WERI-Rb-1 (cell line): ENCODE measurements around the gene RELN.

Experiments used
- DNase-seq: peaks from one replicate; pipeline ENCODE4 v3.0.0-alpha.2; 2020
- H3K27ac ChIP-seq: fragments of 250-450 bp; sonication (Bioruptor Pico); 2 replicates; pipeline ENCODE4 v1.5.1; 2020; ENCODE audit warnings: mild to moderate bottlenecking, moderate library complexity
- H3K27me3 ChIP-seq: fragments of 250-450 bp; sonication (Bioruptor Pico); 2 replicates; pipeline ENCODE4 v1.5.1; 2021; ENCODE audit warnings: mild to moderate bottlenecking, low read depth, moderate library complexity; ENCODE audit not compliant: insufficient read depth, severe bottlenecking
- H3K36me3 ChIP-seq: fragments of 250-450 bp; sonication (Bioruptor Pico); 2 replicates; pipeline ENCODE4 v1.5.1; 2020; ENCODE audit warnings: mild to moderate bottlenecking, moderate library complexity
- H3K4me3 ChIP-seq: 2 replicates; pipeline ENCODE4 v1.5.1; 2011; ENCODE audit warnings: low read depth, mild to moderate bottlenecking, control low read depth, low read length
- H3K9me3 ChIP-seq: fragments of 250-450 bp; sonication (Bioruptor Pico); 2 replicates; pipeline ENCODE4 v1.5.1; 2021; ENCODE audit warnings: mild to moderate bottlenecking, moderate library complexity; ENCODE audit not compliant: severe bottlenecking
- TF ChIP-seq, protein P1 (sequence below): IDR thresholded peaks from 2 replicates; pipeline ENCODE4 v1.5.1; 2011; ENCODE audit warnings: low read depth, mild to moderate bottlenecking, control low read depth, inconsistent platforms, low read length

RELN gene

GRCh38 chr7:103985565-103986126, 3.8 kb downstream of the RELN start:
- Histone ChIP-seq H3K36me3 (no peaks in the 10 kb centered on the region), H3K27me3 (peaks cover 12% of the 10 kb centered on the region), H3K4me3 (no peak overlapping the region), H3K27ac (no peak overlapping the region), H3K9me3 (no peaks in the 10 kb centered on the region)
- TF ChIP-seq, protein P1, sequence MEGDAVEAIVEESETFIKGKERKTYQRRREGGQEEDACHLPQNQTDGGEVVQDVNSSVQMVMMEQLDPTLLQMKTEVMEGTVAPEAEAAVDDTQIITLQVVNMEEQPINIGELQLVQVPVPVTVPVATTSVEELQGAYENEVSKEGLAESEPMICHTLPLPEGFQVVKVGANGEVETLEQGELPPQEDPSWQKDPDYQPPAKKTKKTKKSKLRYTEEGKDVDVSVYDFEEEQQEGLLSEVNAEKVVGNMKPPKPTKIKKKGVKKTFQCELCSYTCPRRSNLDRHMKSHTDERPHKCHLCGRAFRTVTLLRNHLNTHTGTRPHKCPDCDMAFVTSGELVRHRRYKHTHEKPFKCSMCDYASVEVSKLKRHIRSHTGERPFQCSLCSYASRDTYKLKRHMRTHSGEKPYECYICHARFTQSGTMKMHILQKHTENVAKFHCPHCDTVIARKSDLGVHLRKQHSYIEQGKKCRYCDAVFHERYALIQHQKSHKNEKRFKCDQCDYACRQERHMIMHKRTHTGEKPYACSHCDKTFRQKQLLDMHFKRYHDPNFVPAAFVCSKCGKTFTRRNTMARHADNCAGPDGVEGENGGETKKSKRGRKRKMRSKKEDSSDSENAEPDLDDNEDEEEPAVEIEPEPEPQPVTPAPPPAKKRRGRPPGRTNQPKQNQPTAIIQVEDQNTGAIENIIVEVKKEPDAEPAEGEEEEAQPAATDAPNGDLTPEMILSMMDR, result no peak
- no peak for DNase-seq

- Histone ChIP-seq H3K27me3 (peaks cover 12% of the 10 kb centered on the region), H3K4me3 (no peak overlapping the region), H3K27ac (no peak overlapping the region), H3K36me3 (no peaks in the 10 kb centered on the region), H3K9me3 (no peaks in the 10 kb centered on the region)
- DNase-seq, result no peak
- TF ChIP-seq, protein P1, result no peak
These were observed 5.4 kb downstream of the RELN start for GRCh38 chr7:103984050-103984449.

GRCh38 chr7:103983201-103983977, 6.1 kb downstream of the RELN start:
- Histone ChIP-seq H3K9me3 (no peaks in the 10 kb centered on the region), H3K4me3 (no peak overlapping the region), H3K27me3 (peaks cover 5% of the 10 kb centered on the region), H3K36me3 (no peaks in the 10 kb centered on the region), H3K27ac (no peak overlapping the region)
- no peak for DNase-seq
- TF ChIP-seq, protein P1, result no peak

GRCh38 chr7:103981003-103981423, 8.4 kb downstream of the RELN start:
- H3K27ac ChIP-seq, result no peak overlapping the region
- no peaks in the 10 kb centered on the region for H3K27me3 ChIP-seq
- H3K36me3 ChIP-seq, result no peaks in the 10 kb centered on the region
- DNase-seq, result no peak
- H3K4me3 ChIP-seq, result no peak overlapping the region
- TF ChIP-seq, protein P1, result no peak
- no peaks in the 10 kb centered on the region for H3K9me3 ChIP-seq

GRCh38 chr7:103972779-103973434, 16.6 kb downstream of the RELN start:
- Histone ChIP-seq H3K27ac (no peak overlapping the region), H3K36me3 (no peaks in the 10 kb centered on the region), H3K27me3 (no peaks in the 10 kb centered on the region), H3K4me3 (no peak overlapping the region), H3K9me3 (no peaks in the 10 kb centered on the region)
- no peak for DNase-seq
- TF ChIP-seq, protein P1, result no peak
